OCI-LY1 (cell line): ENCODE data around the gene WNT8A.

Source experiments
- H2AFZ ChIP-seq: fragments of 200-600 bp; sonication (generic), shearing (Covaris generic); 2 replicates; pipeline ENCODE4 v1.6.0; 2014; ENCODE audit warnings: antibody characterized with exemption, mild to moderate bottlenecking, low read length
- H3F3A ChIP-seq: fragments of 200-600 bp; sonication (generic), shearing (Covaris generic); 2 replicates; pipeline ENCODE4 v1.6.0; 2014; ENCODE audit warnings: mild to moderate bottlenecking, antibody characterized with exemption, low read length, moderate library complexity; ENCODE audit not compliant: insufficient read depth
- H3K27ac ChIP-seq: fragments of 200-600 bp; sonication (generic); 2 replicates; pipeline ENCODE4 v1.5.1; 2014; ENCODE audit warnings: low read length, mixed run types, mild to moderate bottlenecking, low read depth; ENCODE audit not compliant: poor library complexity, severe bottlenecking
- H3K27me3 ChIP-seq: fragments of 200-600 bp; sonication (generic); 2 replicates; pipeline ENCODE4 v1.6.0; 2014; ENCODE audit warnings: antibody characterized with exemption, mild to moderate bottlenecking, low read length, moderate library complexity; ENCODE audit not compliant: insufficient read depth
- H3K36me3 ChIP-seq: fragments of 200-600 bp; sonication (generic); 2 replicates; pipeline ENCODE4 v1.6.1; 2014; ENCODE audit warnings: mild to moderate bottlenecking, antibody characterized with exemption, low read length, moderate library complexity, mixed read lengths; ENCODE audit not compliant: insufficient read depth
- H3K4me1 ChIP-seq: fragments of 200-600 bp; sonication (generic); 2 replicates; pipeline ENCODE4 v1.5.1; 2014; ENCODE audit warnings: mild to moderate bottlenecking, low read length, moderate library complexity; ENCODE audit not compliant: insufficient read depth, severe bottlenecking
- H3K4me2 ChIP-seq: fragments of 200-600 bp; sonication (generic), shearing (Covaris generic); 2 replicates; pipeline ENCODE4 v1.6.1; 2014; ENCODE audit warnings: low read length
- H3K4me3 ChIP-seq: fragments of 200-600 bp; sonication (generic); 2 replicates; pipeline ENCODE4 v1.5.1; 2014; ENCODE audit warnings: low read length, low read depth, mild to moderate bottlenecking, mixed read lengths; ENCODE audit not compliant: poor library complexity, severe bottlenecking
- H3K79me2 ChIP-seq: fragments of 200-600 bp; shearing (Covaris generic); 2 replicates; pipeline ENCODE4 v1.6.1; 2016; ENCODE audit warnings: mixed run types, low read length, mixed read lengths; ENCODE audit not compliant: insufficient read depth
- H3K9ac ChIP-seq: fragments of 200-600 bp; sonication (generic), shearing (Covaris generic); 2 replicates; pipeline ENCODE4 v1.6.1; 2014; ENCODE audit warnings: mild to moderate bottlenecking, low read length, mixed read lengths
- H3K9me2 ChIP-seq: fragments of 200-600 bp; sonication (generic), shearing (Covaris generic); 2 replicates; pipeline ENCODE4 v1.6.1; 2014; ENCODE audit warnings: low read depth, mild to moderate bottlenecking, low read length, mixed read lengths
- H3K9me3 ChIP-seq: fragments of 200-600 bp; shearing (Covaris generic); 2 replicates; pipeline ENCODE4 v1.6.1; 2014; ENCODE audit warnings: low read length, mixed read lengths
- H4K20me1 ChIP-seq: fragments of 200-600 bp; sonication (generic), shearing (Covaris generic); 2 replicates; pipeline ENCODE4 v1.6.0; 2016; ENCODE audit warnings: mild to moderate bottlenecking, low read length; ENCODE audit not compliant: insufficient read depth
- EZH2 ChIP-seq: fragments of 200-600 bp; sonication (generic), shearing (Covaris generic); IDR thresholded peaks from 2 replicates; pipeline ENCODE4 v1.8.0; 2017; ENCODE audit warnings: borderline replicate concordance, mixed run types, mild to moderate bottlenecking, antibody characterized with exemption, low read length, moderate library complexity, mixed read lengths
- TF ChIP-seq, protein P1 (sequence below): fragments of 200-600 bp; sonication (generic), shearing (Covaris generic); IDR thresholded peaks from 2 replicates; pipeline ENCODE4 v1.5.1; 2017; ENCODE audit warnings: mild to moderate bottlenecking, antibody characterized with exemption, low read length, moderate library complexity, mixed read lengths

Gene WNT8A

GRCh38 chr5:138054847-138055558 lies 28.8 kb upstream of the WNT8A start:
- no peak for TF ChIP-seq EZH2
- TF ChIP-seq, protein P1, sequence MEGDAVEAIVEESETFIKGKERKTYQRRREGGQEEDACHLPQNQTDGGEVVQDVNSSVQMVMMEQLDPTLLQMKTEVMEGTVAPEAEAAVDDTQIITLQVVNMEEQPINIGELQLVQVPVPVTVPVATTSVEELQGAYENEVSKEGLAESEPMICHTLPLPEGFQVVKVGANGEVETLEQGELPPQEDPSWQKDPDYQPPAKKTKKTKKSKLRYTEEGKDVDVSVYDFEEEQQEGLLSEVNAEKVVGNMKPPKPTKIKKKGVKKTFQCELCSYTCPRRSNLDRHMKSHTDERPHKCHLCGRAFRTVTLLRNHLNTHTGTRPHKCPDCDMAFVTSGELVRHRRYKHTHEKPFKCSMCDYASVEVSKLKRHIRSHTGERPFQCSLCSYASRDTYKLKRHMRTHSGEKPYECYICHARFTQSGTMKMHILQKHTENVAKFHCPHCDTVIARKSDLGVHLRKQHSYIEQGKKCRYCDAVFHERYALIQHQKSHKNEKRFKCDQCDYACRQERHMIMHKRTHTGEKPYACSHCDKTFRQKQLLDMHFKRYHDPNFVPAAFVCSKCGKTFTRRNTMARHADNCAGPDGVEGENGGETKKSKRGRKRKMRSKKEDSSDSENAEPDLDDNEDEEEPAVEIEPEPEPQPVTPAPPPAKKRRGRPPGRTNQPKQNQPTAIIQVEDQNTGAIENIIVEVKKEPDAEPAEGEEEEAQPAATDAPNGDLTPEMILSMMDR = no peak
- Histone ChIP-seq H2AFZ (no peak overlapping the region), H3K4me3 (no peak overlapping the region), H3K27me3 (no peaks in the 10 kb centered on the region), H3K9me3 (no peaks in the 10 kb centered on the region), H3K27ac (no peak overlapping the region), H3K4me2 (no peak overlapping the region), H3K9me2 (no peaks in the 10 kb centered on the region), H4K20me1 (no peaks in the 10 kb centered on the region), H3K36me3 (no peaks in the 10 kb centered on the region), H3K9ac (peak overlapping the region; percentile 26; the same call in 1 of the 2 replicates), H3K4me1 (peaks cover 17% of the 10 kb centered on the region), H3K79me2 (no peaks in the 10 kb centered on the region), H3F3A (peaks cover 5% of the 10 kb centered on the region; the same call in 1 of the 2 replicates)

GRCh38 chr5:138064526-138064925 lies 19.3 kb upstream of the WNT8A start:
- H3K4me2 ChIP-seq = no peak overlapping the region
- H2AFZ ChIP-seq = no peak overlapping the region
- no peaks in the 10 kb centered on the region for H4K20me1 ChIP-seq
- no peaks in the 10 kb centered on the region for H3K36me3 ChIP-seq
- no peaks in the 10 kb centered on the region for H3K9me2 ChIP-seq
- TF ChIP-seq EZH2 = no peak
- TF ChIP-seq, protein P1 = no peak
- H3K4me3 ChIP-seq = no peak overlapping the region
- H3K27ac ChIP-seq = no peak overlapping the region
- no peaks in the 10 kb centered on the region for H3K79me2 ChIP-seq
- no peak overlapping the region for H3K9ac ChIP-seq
- H3K27me3 ChIP-seq = no peaks in the 10 kb centered on the region
- H3K9me3 ChIP-seq = no peaks in the 10 kb centered on the region
- H3K4me1 ChIP-seq = no peaks in the 10 kb centered on the region
- no peaks in the 10 kb centered on the region for H3F3A ChIP-seq

- Histone ChIP-seq H3K79me2 (no peaks in the 10 kb centered on the region), H3K27ac (no peak overlapping the region), H3K9ac (no peak overlapping the region), H3K4me1 (no peaks in the 10 kb centered on the region), H3K27me3 (no peaks in the 10 kb centered on the region), H2AFZ (no peak overlapping the region), H3K9me3 (no peaks in the 10 kb centered on the region), H3K4me2 (no peak overlapping the region), H4K20me1 (no peaks in the 10 kb centered on the region), H3K36me3 (no peaks in the 10 kb centered on the region), H3K4me3 (no peak overlapping the region), H3K9me2 (no peaks in the 10 kb centered on the region), H3F3A (no peaks in the 10 kb centered on the region)
- TF ChIP-seq, protein P1 = peak; percentile 78
- no peak for TF ChIP-seq EZH2
Observed at GRCh38 chr5:138065102-138065501, 18.7 kb upstream of the WNT8A start.
